Pancreas (tissue), 10 donors: ENCODE data around the gene B4GALNT3. TPM values are rescaled to one million over a fixed set of nuclear protein-coding genes. Genes with fewer than 3 reads are reported as not detected.
A peak's percentile ranks its signal among the peaks of the same experiment; 100 is the strongest.

Experiments used
- ATAC-seq, 4 donors: fragments of 200-7000 bp; cut with Tn5 transposase; one replicate each; pipeline versions ENCODE4 v1.8.0 to v1.9.1; 2020; ENCODE audit warnings: mild to moderate bottlenecking in 4 of 4, moderate library complexity in 4 of 4
- DNase-seq, 6 donors: peaks; one replicate each; pipeline ENCODE4 v3.0.0-alpha.2; 2020
- FAIRE-seq: peaks from 2 replicates; lab custom pipeline; 2012; peaks lifted over from hg19 to GRCh38; lab: Jason Lieb, UNC
- H3K27ac ChIP-seq, 4 donors: fragments of 200-600 bp; sonication (generic); 1 replicate in 3 of 4; 2 replicates in 1 of 4; pipeline versions ENCODE4 v1.5.0 to v1.8.0; 2020
- H3K27me3 ChIP-seq, 4 donors: fragments of 200-600 bp; one replicate each; pipeline ENCODE4 v1.8.0; 2021
- H3K36me3 ChIP-seq, 3 donors: fragments of 200-600 bp; sonication (generic) in 1 of 3; one replicate each; pipeline versions ENCODE4 v1.5.0 to v1.8.0; 2020 to 2021
- H3K4me1 ChIP-seq, 3 donors: fragments of 200-600 bp; one replicate each; pipeline ENCODE4 v1.8.0; 2021
- H3K4me3 ChIP-seq, 4 donors: fragments of 200-600 bp; sonication (generic) in 2 of 4; one replicate each; pipeline versions ENCODE4 v1.5.0 to v1.8.0; 2020 to 2021
- H3K9me3 ChIP-seq, 4 donors: fragments of 200-600 bp; one replicate each; pipeline ENCODE4 v1.8.0; 2021
- WGBS, 2 donors: extraction: QIAGEN DNeasy Blood & Tissue Kit; methylation state at CpG; one replicate each; pipeline ENCODE4 v1.1.7; 2013; 5-methylcytosine and 5-hydroxymethylcytosine counted together
- intact Hi-C, 3 donors: fragments of 100-400 bp; cut with DNase I; formaldehyde crosslinking; loops; one replicate each; pipeline versions ENCODE4 v1.11.1 to v1.14.2; 2022
- polyA plus RNA-seq, 2 donors: library from polyadenylated mRNA; stranded (reverse); fragments of 200-250 nt; gene quantifications; one replicate each; pipeline ENCODE4 v1.2.3, GENCODE V29; 2013
- total RNA-seq, 6 donors: library from RNA; stranded (reverse); fragmentation: NEBNext Ultra II Directional in 4 of 6; extraction: Animal tissue kit (Norgen Biotek cat#: 25700) in 4 of 6; gene quantifications; one replicate each; pipeline versions ENCODE4 v1.2.1 to v1.2.4, GENCODE V29; 2021 to 2023
- TF ChIP-seq, protein P1 (sequence below), 4 donors: fragments of 200-600 bp; sonication (generic) in 3 of 4; IDR thresholded peaks; one replicate each; pipeline versions ENCODE4 v1.5.0 to v1.8.0; 2021; ENCODE audit warnings: antibody characterized with exemption in 4 of 4
- donor health status: healthy with polysubstance abuse.
- donor health status: DM: no; HTN: no; CAD: no; lungs with moderate emphysema.
- donor health status: DM: no; HTN: no; CAD: no.
- donor health status: control.
- donor health status: control.
- donor health status: Bipolar disorder and iron deficiency.
- donor health status: DM: yes; HTN: yes; CAD: no.
- donor health status: DM: no; HTN: no; CAD: no.
- donor health status: DM: no; HTN: no; CAD: no.
- donor health status: DM: yes; HTN: yes; CAD: no.

Gene B4GALNT3
- total and polyA plus RNA-seq, 8 donors, result 3.8 to 19.5 (median 7.7) TPM

DNA sequence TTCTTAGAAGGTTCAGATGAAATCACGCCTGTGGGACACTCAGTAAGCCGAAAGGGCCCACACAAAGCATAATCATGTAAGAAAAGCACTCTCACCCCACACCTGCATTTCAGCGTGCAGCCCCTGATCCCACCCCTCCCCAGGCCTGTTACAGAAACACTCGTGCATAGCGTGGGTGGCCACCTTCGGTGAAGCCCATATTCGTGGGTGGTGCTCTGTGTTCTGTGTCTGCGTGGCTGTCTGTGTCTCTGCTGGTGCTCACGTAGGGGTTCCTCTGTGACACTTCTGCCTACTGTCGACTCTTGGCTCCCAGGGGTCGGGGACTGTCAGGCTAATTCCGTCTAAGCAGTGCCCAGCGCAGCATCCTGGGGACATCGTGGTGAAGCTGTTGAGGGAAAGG, 74.0 kb downstream of the B4GALNT3 start:
- Histone ChIP-seq H3K27me3 (no peaks in the 10 kb centered on the region), H3K4me1 (peaks cover 0 to 4% (median 0%) of the 10 kb centered on the region in 3 donors), H3K9me3 (no peaks in the 10 kb centered on the region), H3K36me3 (no peaks in the 10 kb centered on the region), H3K27ac (no peak overlapping the region), H3K4me3 (no peak overlapping the region)
- intact Hi-C loops, result no loop called here
- TF ChIP-seq, protein P1, sequence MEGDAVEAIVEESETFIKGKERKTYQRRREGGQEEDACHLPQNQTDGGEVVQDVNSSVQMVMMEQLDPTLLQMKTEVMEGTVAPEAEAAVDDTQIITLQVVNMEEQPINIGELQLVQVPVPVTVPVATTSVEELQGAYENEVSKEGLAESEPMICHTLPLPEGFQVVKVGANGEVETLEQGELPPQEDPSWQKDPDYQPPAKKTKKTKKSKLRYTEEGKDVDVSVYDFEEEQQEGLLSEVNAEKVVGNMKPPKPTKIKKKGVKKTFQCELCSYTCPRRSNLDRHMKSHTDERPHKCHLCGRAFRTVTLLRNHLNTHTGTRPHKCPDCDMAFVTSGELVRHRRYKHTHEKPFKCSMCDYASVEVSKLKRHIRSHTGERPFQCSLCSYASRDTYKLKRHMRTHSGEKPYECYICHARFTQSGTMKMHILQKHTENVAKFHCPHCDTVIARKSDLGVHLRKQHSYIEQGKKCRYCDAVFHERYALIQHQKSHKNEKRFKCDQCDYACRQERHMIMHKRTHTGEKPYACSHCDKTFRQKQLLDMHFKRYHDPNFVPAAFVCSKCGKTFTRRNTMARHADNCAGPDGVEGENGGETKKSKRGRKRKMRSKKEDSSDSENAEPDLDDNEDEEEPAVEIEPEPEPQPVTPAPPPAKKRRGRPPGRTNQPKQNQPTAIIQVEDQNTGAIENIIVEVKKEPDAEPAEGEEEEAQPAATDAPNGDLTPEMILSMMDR (IDR thresholded peaks at IDR 0.05), result no peak
- ATAC-seq (no peak), DNase-seq (no peak), FAIRE-seq (no peak)
- 87 to 92% methylated on average over 14 of the region's 14 CpGs for WGBS, 2 donors

DNA sequence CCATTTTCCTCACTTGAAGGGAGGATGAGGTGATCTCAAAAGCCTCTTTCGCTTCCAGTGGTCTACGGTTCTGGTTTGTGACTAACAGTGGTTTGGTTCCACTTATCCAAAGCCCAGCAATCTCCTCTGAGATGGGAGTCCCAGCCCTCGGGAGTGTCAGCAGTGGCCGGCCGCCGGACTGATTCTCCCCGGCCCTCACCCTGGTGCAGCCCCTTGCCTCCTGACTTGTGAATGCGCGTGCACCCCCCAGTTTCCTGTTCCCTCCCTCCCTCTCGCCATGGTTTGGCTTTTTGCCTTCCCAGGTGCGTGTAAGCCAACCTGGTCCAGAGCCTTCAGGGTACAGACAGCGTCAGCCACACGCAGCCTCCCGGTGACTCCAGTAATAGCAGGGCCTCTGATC, 74.5 kb downstream of the B4GALNT3 start:
- Histone ChIP-seq H3K9me3 (no peaks in the 10 kb centered on the region), H3K4me1 (peaks cover 0 to 4% (median 0%) of the 10 kb centered on the region in 3 donors), H3K36me3 (no peaks in the 10 kb centered on the region), H3K4me3 (no peak overlapping the region), H3K27ac (no peak overlapping the region), H3K27me3 (no peaks in the 10 kb centered on the region)
- WGBS, 2 donors, result 87 to 93% methylated on average over 14 of the region's 14 CpGs
- ATAC-seq (no peak), DNase-seq (no peak), FAIRE-seq (no peak)
- TF ChIP-seq, protein P1 (IDR thresholded peaks at IDR 0.05), result no peak
- intact Hi-C loops, result no loop called here

DNA sequence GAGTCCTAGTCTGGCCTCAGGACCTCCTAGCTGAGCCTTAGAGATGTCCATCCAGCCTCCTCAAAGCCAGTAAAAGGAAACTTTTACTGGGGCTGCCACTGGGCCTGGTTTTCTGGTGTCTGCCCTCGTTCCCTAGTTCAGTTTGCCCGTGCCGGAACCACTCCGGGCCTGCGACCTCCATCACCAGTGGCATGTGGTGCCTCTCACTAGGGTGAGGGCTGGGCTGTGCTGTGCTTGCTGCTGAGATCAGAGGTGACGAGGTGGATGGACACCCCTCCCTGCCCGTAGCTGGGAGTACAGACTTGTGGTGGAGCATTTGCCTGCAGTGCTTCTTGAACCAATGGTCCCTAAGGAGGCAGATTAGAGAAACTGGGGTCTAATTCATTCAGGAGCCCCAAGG, 75.7 kb downstream of the B4GALNT3 start:
- H3K27me3 ChIP-seq, result no peaks in the 10 kb centered on the region
- ATAC-seq, result no peak
- H3K4me1 ChIP-seq, result peaks cover 0 to 4% (median 0%) of the 10 kb centered on the region in 3 donors
- H3K27ac ChIP-seq, result no peak overlapping the region
- no peaks in the 10 kb centered on the region for H3K36me3 ChIP-seq
- TF ChIP-seq, protein P1 (IDR thresholded peaks at IDR 0.05), result no peak
- intact Hi-C loops, result no loop called here
- no peak for DNase-seq
- no peak for FAIRE-seq
- H3K4me3 ChIP-seq, result no peak overlapping the region
- 91 to 95% methylated on average over 7 of the region's 7 CpGs for WGBS, 2 donors
- no peaks in the 10 kb centered on the region for H3K9me3 ChIP-seq

DNA sequence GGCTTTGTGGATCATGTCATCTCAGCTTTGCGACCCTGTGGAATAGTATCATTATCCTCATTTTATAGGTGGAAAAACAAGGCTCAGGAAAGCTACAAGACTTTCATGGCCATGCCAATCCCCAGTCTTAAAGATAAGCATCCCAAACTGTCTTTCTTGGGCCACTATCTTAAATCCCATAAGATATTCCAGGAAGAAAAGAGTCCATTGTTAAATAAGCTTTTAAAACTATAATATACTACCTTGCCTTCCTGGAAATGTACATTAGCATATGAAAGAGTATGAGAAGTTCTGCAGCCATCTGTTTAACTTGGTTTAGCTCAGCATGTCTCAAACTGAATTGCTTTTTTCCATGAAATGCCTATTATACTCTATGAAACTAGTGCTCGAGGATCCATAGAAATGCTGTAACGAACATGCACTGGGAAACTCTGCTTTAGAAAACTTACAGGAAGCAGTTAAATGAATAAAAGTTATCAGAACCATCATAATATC, 77.1 kb downstream of the B4GALNT3 start:
- no peaks in the 10 kb centered on the region for H3K27me3 ChIP-seq
- H3K36me3 ChIP-seq, result no peaks in the 10 kb centered on the region
- peak overlapping the region in 2 of 4 donors; percentile 60 to 71 for H3K27ac ChIP-seq
- TF ChIP-seq, protein P1 (IDR thresholded peaks at IDR 0.05), result no peak
- 89 to 97% methylated on average over 3 of the region's 3 CpGs for WGBS, 2 donors
- intact Hi-C loops, result no loop called here
- peak; percentile 26 for FAIRE-seq
- H3K4me1 ChIP-seq, result peaks cover 0 to 4% (median 0%) of the 10 kb centered on the region in 3 donors
- no peak overlapping the region for H3K4me3 ChIP-seq
- ATAC-seq, result no peak
- H3K9me3 ChIP-seq, result no peaks in the 10 kb centered on the region
- DNase-seq, result no peak

DNA sequence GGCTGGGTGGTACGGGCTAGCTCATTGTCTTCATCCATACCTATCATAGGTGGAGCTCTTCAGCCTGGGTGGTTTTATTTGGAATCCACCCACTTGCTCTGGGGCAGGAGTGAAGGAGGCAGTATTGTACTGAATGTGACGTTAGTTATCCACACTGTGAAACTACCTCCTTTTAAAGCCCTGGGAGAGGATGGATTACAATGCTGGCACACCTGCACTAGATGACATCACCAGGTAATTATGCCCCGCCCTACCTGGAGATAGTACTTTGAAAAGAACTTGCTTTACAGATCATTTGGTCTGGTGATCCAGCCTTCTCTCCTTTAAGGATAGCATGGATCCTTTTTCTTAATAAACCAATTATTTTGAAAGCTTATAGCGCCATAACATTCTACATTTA, 78.0 kb downstream of the B4GALNT3 start:
- FAIRE-seq (peak; percentile 26), DNase-seq (peak in 2 of 6 donors; percentile 31 to 44), ATAC-seq (peak; percentile 70 to 78 (median 76))
- no peaks in the 10 kb centered on the region for H3K9me3 ChIP-seq
- WGBS, 2 donors, result 65 to 68% methylated on average over 4 of the region's 4 CpGs
- intact Hi-C loops, result no loop called here
- H3K4me3 ChIP-seq, result no peak overlapping the region
- no peaks in the 10 kb centered on the region for H3K36me3 ChIP-seq
- peak overlapping the region in 3 of 4 donors; percentile 42 to 71 (median 60) for H3K27ac ChIP-seq
- no peaks in the 10 kb centered on the region for H3K27me3 ChIP-seq
- H3K4me1 ChIP-seq, result peaks cover 0 to 4% (median 0%) of the 10 kb centered on the region in 3 donors
- TF ChIP-seq, protein P1 (IDR thresholded peaks at IDR 0.05), result no peak
